NOMO-1 treated with dmso at 0.1 percent for 144 hours (cell line): ENCODE results near the gene BGN.

Experiments used
- DNase-seq: peaks from one replicate; lab custom pipeline; 2025; ENCODE audit not compliant: unreplicated experiment; lab: John Stamatoyannopoulos, UW

BGN gene

GRCh38 chrX:153557618-153558355 is 63.0 kb downstream of the BGN start:
- DNase-seq = no peak
